PC-3 (cell line): Measurements from ENCODE around the gene MT3. TPM values are rescaled to one million over a fixed set of nuclear protein-coding genes. Genes with fewer than 3 reads are reported as not detected.
A peak's percentile ranks its signal among the peaks of the same experiment; 100 is the strongest.

Experiments
- ATAC-seq: fragments of 200-7000 bp; cut with Tn5 transposase; 2 replicates; pipeline ENCODE4 v1.9.1; 2020; ENCODE audit warnings: mild to moderate bottlenecking, moderate library complexity
- BruUV-seq: library from RNA; stranded (reverse); fragments of 400-500 nt; replicated peaks from 2 replicates; lab custom pipeline; 2021; lab: Mats Ljungman, UMichigan
- CTCF ChIA-PET: fragments of 300-600 bp; sonication (Branson Sonifier 250); formaldehyde crosslinking; loops from one replicate; lab custom pipeline; 2022; ENCODE audit warnings: antibody characterized with exemption; lab: Charles Lee
- POLR2A ChIA-PET: fragments of 300-600 bp; sonication (Branson Sonifier 250); formaldehyde crosslinking; loops from one replicate; lab custom pipeline; 2022; ENCODE audit warnings: antibody characterized with exemption; ENCODE audit not compliant: unreplicated experiment; lab: Charles Lee
- DNase-seq: peaks from one replicate; pipeline ENCODE4 v3.0.0-alpha.2; 2015
- H2AFZ ChIP-seq: fragments of 300-600 bp; sonication (generic); 2 replicates; pipeline ENCODE4 v1.6.0; 2016; ENCODE audit warnings: antibody characterized with exemption, low read length
- H3F3A ChIP-seq: fragments of 300-600 bp; sonication (generic); one replicate; pipeline ENCODE4 v1.6.0; 2017; ENCODE audit warnings: antibody characterized with exemption, low read length, control low read depth, mild to moderate bottlenecking; ENCODE audit not compliant: unreplicated experiment
- H3K27ac ChIP-seq: fragments of 300-600 bp; sonication (generic); 2 replicates; pipeline ENCODE4 v1.5.1; 2016; ENCODE audit warnings: mild to moderate bottlenecking, low read length
- H3K27me3 ChIP-seq: fragments of 300-600 bp; sonication (generic); 2 replicates; pipeline ENCODE4 v1.6.1; 2016; ENCODE audit warnings: low read length, mixed read lengths
- H3K36me3 ChIP-seq: fragments of 300-600 bp; sonication (generic); 2 replicates; pipeline ENCODE4 v1.6.1; 2016; ENCODE audit warnings: low read depth, mixed run types, low read length, mixed read lengths
- H3K4me1 ChIP-seq: fragments of 300-600 bp; sonication (generic); 2 replicates; pipeline ENCODE4 v1.5.1; 2016; ENCODE audit warnings: low read length; ENCODE audit not compliant: insufficient read depth
- H3K4me2 ChIP-seq: fragments of 300-600 bp; sonication (generic); 2 replicates; pipeline ENCODE4 v1.6.0; 2016; ENCODE audit warnings: low read length
- H3K4me3 ChIP-seq: fragments of 300-600 bp; sonication (generic); 2 replicates; pipeline ENCODE4 v1.5.1; 2016; ENCODE audit warnings: mild to moderate bottlenecking, low read length, mixed read lengths
- H3K79me2 ChIP-seq: fragments of 300-600 bp; sonication (generic); 2 replicates; pipeline ENCODE4 v1.6.1; 2017; ENCODE audit warnings: low read length, mixed read lengths
- H3K9ac ChIP-seq: fragments of 300-600 bp; sonication (generic); 2 replicates; pipeline ENCODE4 v1.6.0; 2016; ENCODE audit warnings: mild to moderate bottlenecking, low read length
- H3K9me2 ChIP-seq: fragments of 300-600 bp; sonication (generic); replicated peaks from 2 replicates; pipeline ENCODE4 v1.6.1; 2016; ENCODE audit warnings: mixed run types, low read length, mixed read lengths
- H3K9me3 ChIP-seq: fragments of 300-600 bp; sonication (generic); 2 replicates; pipeline ENCODE4 v1.6.1; 2016; ENCODE audit warnings: low read length, mixed read lengths
- H4K20me1 ChIP-seq: fragments of 300-600 bp; sonication (generic); 2 replicates; pipeline ENCODE4 v1.6.1; 2016; ENCODE audit warnings: low read length, mixed read lengths
- EZH2 ChIP-seq: fragments of 300-600 bp; sonication (generic); IDR thresholded peaks from one replicate; pipeline ENCODE4 v1.6.1; 2017; ENCODE audit warnings: antibody characterized with exemption, mild to moderate bottlenecking, low read length; ENCODE audit not compliant: unreplicated experiment
- EZH2phosphoT487 ChIP-seq: fragments of 300-600 bp; sonication (generic); IDR thresholded peaks from 2 replicates; pipeline ENCODE4 v1.6.1; 2018; ENCODE audit warnings: mild to moderate bottlenecking, antibody characterized with exemption, low read length, borderline replicate concordance
- intact Hi-C: fragments of 100-400 bp; cut with micrococcal nuclease; formaldehyde crosslinking; loops from 2 replicates; pipeline ENCODE4 v1.9.0; 2023
- total RNA-seq: library from RNA; depleted of rRNA; stranded (reverse); fragments of >200 nt; gene quantifications from 2 replicates; pipeline ENCODE4 v1.2.3, GENCODE V29; 2014
- TF ChIP-seq, protein P1 (sequence below): fragments of 300-600 bp; sonication (generic); conservative IDR thresholded peaks from 2 replicates; pipeline ENCODE4 v1.5.1; 2017; ENCODE audit warnings: antibody characterized with exemption, low read depth, mild to moderate bottlenecking, low read length

The MT3 gene
- total RNA-seq, 1 experiment from 2014 or later, result not detected

DNA sequence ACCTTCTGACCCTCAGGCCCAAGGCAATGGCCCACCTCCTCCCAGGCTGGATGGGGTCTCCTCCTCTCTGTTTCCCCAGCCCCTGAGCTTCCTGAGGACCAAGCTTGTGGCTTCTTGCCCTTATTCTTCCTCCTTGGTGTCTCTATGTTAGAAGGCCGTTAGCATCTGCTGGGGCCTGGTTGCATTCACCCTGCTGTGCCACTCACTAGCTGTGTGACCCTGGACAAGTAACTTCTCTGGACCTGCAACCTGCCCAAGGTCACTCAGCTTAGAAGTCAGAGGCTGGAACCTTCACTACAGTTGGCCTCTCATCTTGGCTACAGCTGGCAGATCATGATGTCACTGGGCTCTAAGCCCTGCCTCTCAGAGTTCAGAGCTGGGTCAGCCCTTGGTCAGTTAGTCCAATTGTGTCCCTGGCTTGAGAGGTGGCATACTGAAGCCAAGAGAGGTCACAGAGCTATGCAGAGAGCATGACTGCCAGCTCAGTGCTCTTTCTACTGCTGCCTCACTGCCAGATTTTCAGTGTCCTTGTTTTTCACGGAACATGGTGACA, 22.0 kb downstream of the MT3 start:
- H2AFZ ChIP-seq, result no peak overlapping the region
- H3K4me3 ChIP-seq, result no peak overlapping the region
- H3K4me1 ChIP-seq, result peaks cover 77% of the 10 kb centered on the region
- H3K9me2 ChIP-seq, result no peaks in the 10 kb centered on the region
- no peak for ATAC-seq
- TF ChIP-seq, protein P1, sequence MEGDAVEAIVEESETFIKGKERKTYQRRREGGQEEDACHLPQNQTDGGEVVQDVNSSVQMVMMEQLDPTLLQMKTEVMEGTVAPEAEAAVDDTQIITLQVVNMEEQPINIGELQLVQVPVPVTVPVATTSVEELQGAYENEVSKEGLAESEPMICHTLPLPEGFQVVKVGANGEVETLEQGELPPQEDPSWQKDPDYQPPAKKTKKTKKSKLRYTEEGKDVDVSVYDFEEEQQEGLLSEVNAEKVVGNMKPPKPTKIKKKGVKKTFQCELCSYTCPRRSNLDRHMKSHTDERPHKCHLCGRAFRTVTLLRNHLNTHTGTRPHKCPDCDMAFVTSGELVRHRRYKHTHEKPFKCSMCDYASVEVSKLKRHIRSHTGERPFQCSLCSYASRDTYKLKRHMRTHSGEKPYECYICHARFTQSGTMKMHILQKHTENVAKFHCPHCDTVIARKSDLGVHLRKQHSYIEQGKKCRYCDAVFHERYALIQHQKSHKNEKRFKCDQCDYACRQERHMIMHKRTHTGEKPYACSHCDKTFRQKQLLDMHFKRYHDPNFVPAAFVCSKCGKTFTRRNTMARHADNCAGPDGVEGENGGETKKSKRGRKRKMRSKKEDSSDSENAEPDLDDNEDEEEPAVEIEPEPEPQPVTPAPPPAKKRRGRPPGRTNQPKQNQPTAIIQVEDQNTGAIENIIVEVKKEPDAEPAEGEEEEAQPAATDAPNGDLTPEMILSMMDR, result no peak
- TF ChIP-seq EZH2, result no peak
- no peak for TF ChIP-seq EZH2phosphoT487
- H3K27me3 ChIP-seq, result no peaks in the 10 kb centered on the region
- no peak overlapping the region for H3K9ac ChIP-seq
- no TSS peak for BruUV-seq
- no peak overlapping the region for H3K27ac ChIP-seq
- no peak for DNase-seq
- no peaks in the 10 kb centered on the region for H3K9me3 ChIP-seq
- POLR2A ChIA-PET, result no interaction called here
- H3K79me2 ChIP-seq, result peaks cover 16% of the 10 kb centered on the region
- H3K4me2 ChIP-seq, result peak overlapping the region; percentile 93; the same call in 1 of the 2 replicates
- H3K36me3 ChIP-seq, result no peaks in the 10 kb centered on the region
- no peaks in the 10 kb centered on the region for H4K20me1 ChIP-seq
- peaks cover under 1% of the 10 kb centered on the region for H3F3A ChIP-seq
- intact Hi-C loops, result no loop called here
- CTCF ChIA-PET, result no interaction called here

DNA sequence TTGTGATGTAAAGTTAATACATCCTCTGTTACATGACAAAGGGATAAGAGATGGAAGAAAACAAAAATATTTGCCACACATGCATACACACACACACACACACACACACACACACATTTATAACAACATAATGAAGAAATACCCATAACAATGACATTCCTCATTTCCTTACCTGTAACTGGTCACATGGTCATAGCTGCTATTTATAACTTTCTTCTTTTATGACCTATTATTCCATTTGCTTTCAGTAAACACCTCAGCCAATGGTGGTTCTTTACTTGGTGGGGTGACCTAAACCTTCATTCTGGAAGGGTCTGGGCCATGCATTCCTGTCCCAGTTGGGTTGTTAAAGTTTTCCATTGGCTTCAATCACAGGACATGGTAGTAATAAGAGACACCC, 24.4 kb downstream of the MT3 start:
- DNase-seq (no peak), ATAC-seq (no peak)
- H3K4me3 ChIP-seq, result no peak overlapping the region
- CTCF ChIA-PET, result no interaction called here
- peaks cover 60% of the 10 kb centered on the region for H3K4me1 ChIP-seq
- H3K27ac ChIP-seq, result peak overlapping the region; percentile 59
- no peaks in the 10 kb centered on the region for H3K36me3 ChIP-seq
- peak overlapping the region; percentile 40; the same call in 1 of the 2 replicates for H3K4me2 ChIP-seq
- no peaks in the 10 kb centered on the region for H3K9me2 ChIP-seq
- POLR2A ChIA-PET, result no interaction called here
- intact Hi-C loops, result no loop called here
- H4K20me1 ChIP-seq, result no peaks in the 10 kb centered on the region
- TF ChIP-seq EZH2phosphoT487, result no peak
- TF ChIP-seq, protein P1, result no peak
- TF ChIP-seq EZH2, result no peak
- H3K9me3 ChIP-seq, result no peaks in the 10 kb centered on the region
- H2AFZ ChIP-seq, result no peak overlapping the region
- BruUV-seq, result no TSS peak
- H3K9ac ChIP-seq, result no peak overlapping the region
- no peaks in the 10 kb centered on the region for H3K27me3 ChIP-seq
- H3K79me2 ChIP-seq, result peaks cover 13% of the 10 kb centered on the region
- H3F3A ChIP-seq, result no peaks in the 10 kb centered on the region

DNA sequence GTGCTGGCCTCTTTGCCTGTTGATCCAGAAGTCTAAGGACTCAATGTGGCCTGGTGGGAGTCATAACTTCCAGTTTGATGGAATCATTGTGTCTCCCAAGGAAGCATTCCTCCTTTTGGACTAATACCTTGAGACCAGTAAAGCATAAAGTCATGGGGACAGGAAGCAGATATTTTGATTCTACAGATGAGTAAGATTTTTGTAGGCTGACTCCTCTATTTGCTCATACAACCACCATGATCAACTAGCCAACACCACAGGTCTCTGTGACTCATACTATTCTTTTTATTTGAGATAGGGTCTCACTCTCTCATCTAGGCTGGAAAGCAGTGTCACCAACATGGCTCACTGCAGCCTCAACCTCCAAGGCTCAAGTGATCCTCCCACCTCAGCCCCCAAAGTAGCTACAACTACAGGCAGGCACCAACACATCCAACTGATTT, 25.2 kb downstream of the MT3 start:
- peak overlapping the region; percentile 59 for H3K27ac ChIP-seq
- H3K9me3 ChIP-seq, result no peaks in the 10 kb centered on the region
- no peaks in the 10 kb centered on the region for H3K27me3 ChIP-seq
- peaks cover 59% of the 10 kb centered on the region for H3K4me1 ChIP-seq
- no peaks in the 10 kb centered on the region for H4K20me1 ChIP-seq
- no peaks in the 10 kb centered on the region for H3K36me3 ChIP-seq
- H3K9me2 ChIP-seq, result no peaks in the 10 kb centered on the region
- ATAC-seq, result peak; percentile 68
- DNase-seq, result peak; percentile 84
- H2AFZ ChIP-seq, result no peak overlapping the region
- peak overlapping the region; percentile 40 for H3K4me2 ChIP-seq
- intact Hi-C loops, result no loop called here
- no peaks in the 10 kb centered on the region for H3F3A ChIP-seq
- TF ChIP-seq EZH2phosphoT487, result no peak
- TF ChIP-seq, protein P1, result no peak
- no peak for TF ChIP-seq EZH2
- H3K79me2 ChIP-seq, result peaks cover 5% of the 10 kb centered on the region; the same call in 1 of the 2 replicates
- H3K4me3 ChIP-seq, result no peak overlapping the region
- ChIA-PET CTCF (no interaction called here), POLR2A (no interaction called here)
- H3K9ac ChIP-seq, result peak overlapping the region; percentile 43; the same call in 1 of the 2 replicates
- no TSS peak for BruUV-seq
